Endothelial cell (in vitro differentiated cells): ENCODE data around the gene TSPAN31. TPM values are rescaled to one million over a fixed set of nuclear protein-coding genes. Genes with fewer than 3 reads are reported as not detected.

Source experiments
- DNase-seq: peaks from one replicate; pipeline ENCODE4 v3.0.0; 2021; ENCODE audit warnings: low spot score
- H3K27ac Mint-ChIP-seq: one replicate; pipeline ENCODE4 v1.8.0; 2021; ENCODE audit warnings: mixed read lengths, inconsistent platforms; ENCODE audit not compliant: unreplicated experiment
- H3K27me3 Mint-ChIP-seq: one replicate; pipeline ENCODE4 v1.8.0; 2021; ENCODE audit warnings: mild to moderate bottlenecking, moderate library complexity, mixed read lengths, inconsistent platforms; ENCODE audit not compliant: unreplicated experiment
- H3K36me3 Mint-ChIP-seq: one replicate; pipeline ENCODE4 v1.8.0; 2021; ENCODE audit warnings: mild to moderate bottlenecking, low read depth, mixed read lengths, inconsistent platforms; ENCODE audit not compliant: unreplicated experiment
- H3K4me1 Mint-ChIP-seq: one replicate; pipeline ENCODE4 v1.8.0; 2021; ENCODE audit warnings: mild to moderate bottlenecking, mixed read lengths, inconsistent platforms; ENCODE audit not compliant: unreplicated experiment
- H3K4me3 Mint-ChIP-seq: one replicate; pipeline ENCODE4 v1.8.0; 2021; ENCODE audit warnings: mild to moderate bottlenecking, mixed read lengths, inconsistent platforms; ENCODE audit not compliant: unreplicated experiment
- H3K9me3 Mint-ChIP-seq: one replicate; pipeline ENCODE4 v1.8.0; 2021; ENCODE audit warnings: mixed read lengths, inconsistent platforms; ENCODE audit not compliant: unreplicated experiment
- total RNA-seq: library from RNA; stranded (reverse); fragmentation: NEBNext Ultra II Directional; extraction: Animal tissue kit (Norgen Biotek cat#: 25700); gene quantifications from one replicate; pipeline ENCODE4 v1.2.1, GENCODE V29; 2021; ENCODE audit not compliant: unreplicated experiment
- TF ChIP-seq, protein P1 (sequence below): fragments of 200-600 bp; sonication (generic); IDR thresholded peaks from one replicate; pipeline ENCODE4 v1.5.0; 2021; ENCODE audit warnings: antibody characterized with exemption; ENCODE audit not compliant: unreplicated experiment

TSPAN31 gene
- total RNA-seq, 1 donor from 2014 or later = 21.8 TPM

GRCh38 chr12:57739387-57739786 is 5.5 kb upstream of the TSPAN31 start:
- TF ChIP-seq, protein P1, sequence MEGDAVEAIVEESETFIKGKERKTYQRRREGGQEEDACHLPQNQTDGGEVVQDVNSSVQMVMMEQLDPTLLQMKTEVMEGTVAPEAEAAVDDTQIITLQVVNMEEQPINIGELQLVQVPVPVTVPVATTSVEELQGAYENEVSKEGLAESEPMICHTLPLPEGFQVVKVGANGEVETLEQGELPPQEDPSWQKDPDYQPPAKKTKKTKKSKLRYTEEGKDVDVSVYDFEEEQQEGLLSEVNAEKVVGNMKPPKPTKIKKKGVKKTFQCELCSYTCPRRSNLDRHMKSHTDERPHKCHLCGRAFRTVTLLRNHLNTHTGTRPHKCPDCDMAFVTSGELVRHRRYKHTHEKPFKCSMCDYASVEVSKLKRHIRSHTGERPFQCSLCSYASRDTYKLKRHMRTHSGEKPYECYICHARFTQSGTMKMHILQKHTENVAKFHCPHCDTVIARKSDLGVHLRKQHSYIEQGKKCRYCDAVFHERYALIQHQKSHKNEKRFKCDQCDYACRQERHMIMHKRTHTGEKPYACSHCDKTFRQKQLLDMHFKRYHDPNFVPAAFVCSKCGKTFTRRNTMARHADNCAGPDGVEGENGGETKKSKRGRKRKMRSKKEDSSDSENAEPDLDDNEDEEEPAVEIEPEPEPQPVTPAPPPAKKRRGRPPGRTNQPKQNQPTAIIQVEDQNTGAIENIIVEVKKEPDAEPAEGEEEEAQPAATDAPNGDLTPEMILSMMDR = no peak
- peaks cover 40% of the 10 kb centered on the region for H3K4me1 Mint-ChIP-seq
- peak overlapping the region; percentile 75 for H3K4me3 Mint-ChIP-seq
- peaks cover 40% of the 10 kb centered on the region for H3K27me3 Mint-ChIP-seq
- H3K36me3 Mint-ChIP-seq = peaks cover 22% of the 10 kb centered on the region
- peak overlapping the region; percentile 59 for H3K27ac Mint-ChIP-seq
- no peaks in the 10 kb centered on the region for H3K9me3 Mint-ChIP-seq
- no peak for DNase-seq

- Mint-ChIP-seq H3K27me3 (peaks cover 36% of the 10 kb centered on the region), H3K36me3 (peaks cover 16% of the 10 kb centered on the region), H3K4me3 (no peak overlapping the region), H3K9me3 (no peaks in the 10 kb centered on the region), H3K4me1 (peaks cover 37% of the 10 kb centered on the region), H3K27ac (no peak overlapping the region)
- DNase-seq = no peak
- TF ChIP-seq, protein P1 = no peak
Observed at GRCh38 chr12:57739914-57740538, 4.8 kb upstream of the TSPAN31 start.

GRCh38 chr12:57740656-57741412 is 4.0 kb upstream of the TSPAN31 start:
- TF ChIP-seq, protein P1 = no peak
- peaks cover 44% of the 10 kb centered on the region for H3K4me1 Mint-ChIP-seq
- H3K36me3 Mint-ChIP-seq = peaks cover 13% of the 10 kb centered on the region
- peak; percentile 53 for DNase-seq
- H3K4me3 Mint-ChIP-seq = peak overlapping the region; percentile 54
- H3K9me3 Mint-ChIP-seq = no peaks in the 10 kb centered on the region
- peaks cover 29% of the 10 kb centered on the region for H3K27me3 Mint-ChIP-seq
- peak overlapping the region; percentile 55 for H3K27ac Mint-ChIP-seq

- TF ChIP-seq, protein P1 = no peak
- Mint-ChIP-seq H3K27me3 (peaks cover 25% of the 10 kb centered on the region), H3K9me3 (no peaks in the 10 kb centered on the region), H3K36me3 (peaks cover 16% of the 10 kb centered on the region), H3K4me1 (peaks cover 45% of the 10 kb centered on the region), H3K27ac (peak overlapping the region; percentile 55), H3K4me3 (no peak overlapping the region)
- DNase-seq = no peak
Observed at GRCh38 chr12:57741413-57741789, 3.4 kb upstream of the TSPAN31 start.
